A204.1 (cell line): ENCODE data around the gene COL5A1.

Source experiments
- FAIRE-seq: peaks from 2 replicates; lab custom pipeline; 2012; peaks lifted over from hg19 to GRCh38; lab: Jason Lieb, UNC

Gene COL5A1

GRCh38 chr9:134607971-134608370 lies 33.6 kb upstream of the COL5A1 start:
- FAIRE-seq: no peak

DNA sequence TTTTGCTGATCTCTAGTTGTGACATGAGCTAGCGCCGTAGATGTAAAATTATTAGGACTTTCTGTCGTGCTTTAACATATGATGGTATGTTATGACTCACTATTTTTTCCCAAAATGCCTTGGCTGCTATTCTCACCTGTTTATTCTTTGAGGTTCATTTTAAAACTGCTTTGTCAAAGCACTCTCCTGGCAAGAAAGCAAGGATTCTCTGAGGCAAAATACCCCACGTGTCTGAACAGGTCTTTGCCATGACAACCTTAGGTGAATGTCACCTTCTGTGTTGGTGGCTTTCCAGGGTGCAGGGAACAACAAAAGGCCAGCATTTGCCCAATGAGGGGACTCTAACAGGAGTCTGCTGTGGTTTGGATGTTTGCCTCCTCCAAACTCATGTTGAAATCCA lies 30.6 kb upstream of the COL5A1 start:
- FAIRE-seq: no peak

DNA sequence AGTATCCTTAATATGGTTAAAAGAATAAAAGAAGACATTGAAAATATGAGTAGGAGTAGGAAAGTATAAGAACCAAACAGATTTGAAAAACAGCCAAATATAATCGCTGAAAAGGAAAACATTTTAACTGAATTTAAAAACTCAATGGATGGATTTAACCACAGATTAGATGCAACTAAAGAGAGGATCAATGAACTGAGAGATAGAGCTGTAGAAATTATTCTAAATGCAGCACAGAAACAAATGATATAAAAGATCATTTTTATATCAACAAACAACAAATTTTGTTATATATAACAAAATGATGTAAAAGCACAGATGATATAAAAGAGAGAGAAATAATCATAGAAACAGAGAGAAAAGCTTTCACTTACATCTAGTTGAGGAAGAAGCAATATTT lies 29.3 kb upstream of the COL5A1 start:
- no peak for FAIRE-seq

DNA sequence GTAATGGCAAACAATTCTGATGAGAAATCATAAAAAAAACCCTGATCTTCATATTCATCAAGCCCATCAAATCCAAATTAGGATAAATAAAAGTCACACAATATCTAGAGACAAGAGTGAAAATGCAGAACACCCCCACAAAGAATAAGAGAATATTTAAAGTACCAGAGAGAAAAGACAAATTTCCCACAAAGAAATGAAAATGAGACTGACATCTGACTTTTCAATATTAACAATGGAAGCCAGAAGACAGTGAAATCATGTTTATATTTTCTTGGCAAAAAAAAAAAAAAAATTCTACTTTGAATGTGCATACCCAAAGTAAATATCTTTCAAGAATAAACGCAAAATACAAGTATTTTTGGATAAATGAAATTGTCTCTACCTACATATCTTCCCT lies 28.9 kb upstream of the COL5A1 start:
- FAIRE-seq: no peak

GRCh38 chr9:134614256-134614655 lies 27.3 kb upstream of the COL5A1 start:
- peak; percentile 58 for FAIRE-seq

DNA sequence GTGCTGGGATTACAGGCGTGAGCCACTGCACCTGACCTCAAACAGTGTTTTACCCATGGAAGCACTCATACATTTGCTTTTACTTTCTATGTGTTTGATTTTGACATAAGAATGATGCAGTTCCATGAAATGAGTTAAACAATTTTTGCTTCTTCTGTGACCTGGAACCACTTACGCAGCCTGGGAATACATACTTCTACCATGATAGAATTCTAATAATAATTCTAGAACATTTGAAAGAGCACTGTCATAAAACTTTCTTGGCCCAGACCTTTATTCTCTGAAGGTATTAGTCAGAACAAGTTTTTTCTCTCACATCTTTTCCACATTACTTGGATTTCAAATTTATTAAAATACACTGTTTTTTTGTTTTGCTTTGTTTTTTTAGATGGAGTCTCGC lies 25.3 kb upstream of the COL5A1 start:
- FAIRE-seq: no peak

DNA sequence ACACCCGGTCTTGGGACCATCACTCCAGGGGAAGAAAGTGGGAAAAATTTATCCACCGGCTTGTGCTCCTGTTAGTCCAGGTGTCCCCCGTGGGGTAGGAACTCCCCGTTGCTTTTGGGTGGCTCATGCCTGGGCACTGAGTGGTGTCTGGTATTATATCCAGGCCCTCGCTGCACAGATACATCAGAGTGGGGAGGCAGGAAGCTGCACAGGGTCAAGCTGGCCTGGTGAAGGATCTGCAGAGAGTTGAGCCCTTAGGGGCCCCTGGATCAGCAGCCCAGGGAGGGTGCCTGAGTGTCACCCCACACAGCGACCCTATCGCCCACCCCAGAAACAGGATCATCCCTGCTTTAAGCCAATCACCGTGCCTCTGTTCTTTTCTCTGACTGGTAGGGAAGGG lies 24.4 kb upstream of the COL5A1 start:
- FAIRE-seq: no peak

- FAIRE-seq: no peak
Measured at GRCh38 chr9:134617836-134618162, 23.8 kb upstream of the COL5A1 start.

- no peak for FAIRE-seq
Measured at GRCh38 chr9:134618163-134618832, 23.3 kb upstream of the COL5A1 start.

DNA sequence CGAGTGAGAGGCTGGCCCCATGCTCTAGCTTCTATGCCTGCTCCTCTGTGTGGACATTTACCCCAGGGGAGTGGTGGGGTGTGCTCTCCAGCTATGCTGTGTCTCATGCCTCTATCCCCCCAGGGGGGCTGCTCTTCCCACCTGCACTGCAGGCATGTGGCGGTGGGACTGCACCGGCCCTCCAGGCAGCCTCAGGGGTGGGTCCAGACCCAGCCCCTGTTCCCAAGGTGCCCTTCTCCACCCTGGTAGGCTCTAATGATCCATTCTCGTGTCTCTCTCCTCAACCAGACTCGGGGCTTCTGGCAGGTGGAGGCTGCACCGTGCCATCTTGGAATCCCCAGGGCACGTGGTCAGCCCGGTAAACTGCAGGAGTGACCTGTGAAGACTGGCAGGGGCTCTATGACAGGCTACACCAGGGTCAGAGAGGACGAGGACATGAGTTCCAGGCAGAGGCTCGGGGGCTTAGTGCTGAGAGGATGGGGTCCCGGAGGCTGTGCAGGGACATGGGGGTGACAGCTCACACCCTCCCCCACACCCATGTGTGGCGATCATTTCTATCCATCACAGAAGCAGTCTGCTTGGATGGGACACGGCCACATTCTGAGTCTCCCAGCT lies 22.7 kb upstream of the COL5A1 start:
- FAIRE-seq: no peak

- no peak for FAIRE-seq
Measured at GRCh38 chr9:134619448-134619982, 22.1 kb upstream of the COL5A1 start.

DNA sequence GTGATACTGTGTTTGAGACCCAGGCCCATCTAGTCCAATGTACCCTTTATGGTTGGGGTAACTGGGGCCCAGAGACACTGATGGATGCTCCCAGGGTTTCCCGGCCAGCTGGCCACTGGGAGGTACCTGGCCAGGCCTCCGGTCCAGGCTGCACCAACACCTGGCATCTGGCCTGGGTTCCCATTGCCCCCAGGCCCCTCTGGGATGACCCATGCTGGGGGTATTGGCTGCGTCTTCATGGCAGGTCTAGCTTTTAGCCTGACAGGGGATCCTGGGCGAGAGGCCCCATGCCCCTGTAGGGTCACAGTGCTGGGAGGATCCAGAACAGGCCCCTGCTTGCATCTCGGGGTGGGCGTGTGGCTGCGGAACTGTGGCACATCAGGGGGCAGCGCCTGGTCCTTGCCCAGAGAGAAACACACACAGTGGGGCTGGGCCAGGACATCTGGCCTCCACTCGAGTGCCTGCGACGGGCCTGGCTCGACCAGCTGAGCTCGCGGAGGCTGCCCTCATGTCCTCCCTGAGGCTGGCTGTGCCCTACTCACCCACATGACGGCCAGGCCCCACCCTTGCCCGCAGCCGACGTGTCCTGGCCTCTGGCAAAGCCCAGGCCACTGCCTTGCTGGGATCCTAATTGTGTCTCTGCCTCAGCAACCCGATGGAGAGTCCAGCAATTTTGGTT lies 21.5 kb upstream of the COL5A1 start:
- FAIRE-seq: no peak

GRCh38 chr9:134620751-134621557 lies 20.6 kb upstream of the COL5A1 start:
- no peak for FAIRE-seq

- FAIRE-seq: no peak
Measured at GRCh38 chr9:134621558-134622110, 20.0 kb upstream of the COL5A1 start.

- FAIRE-seq: no peak
Measured at GRCh38 chr9:134622896-134623257, 18.7 kb upstream of the COL5A1 start.

DNA sequence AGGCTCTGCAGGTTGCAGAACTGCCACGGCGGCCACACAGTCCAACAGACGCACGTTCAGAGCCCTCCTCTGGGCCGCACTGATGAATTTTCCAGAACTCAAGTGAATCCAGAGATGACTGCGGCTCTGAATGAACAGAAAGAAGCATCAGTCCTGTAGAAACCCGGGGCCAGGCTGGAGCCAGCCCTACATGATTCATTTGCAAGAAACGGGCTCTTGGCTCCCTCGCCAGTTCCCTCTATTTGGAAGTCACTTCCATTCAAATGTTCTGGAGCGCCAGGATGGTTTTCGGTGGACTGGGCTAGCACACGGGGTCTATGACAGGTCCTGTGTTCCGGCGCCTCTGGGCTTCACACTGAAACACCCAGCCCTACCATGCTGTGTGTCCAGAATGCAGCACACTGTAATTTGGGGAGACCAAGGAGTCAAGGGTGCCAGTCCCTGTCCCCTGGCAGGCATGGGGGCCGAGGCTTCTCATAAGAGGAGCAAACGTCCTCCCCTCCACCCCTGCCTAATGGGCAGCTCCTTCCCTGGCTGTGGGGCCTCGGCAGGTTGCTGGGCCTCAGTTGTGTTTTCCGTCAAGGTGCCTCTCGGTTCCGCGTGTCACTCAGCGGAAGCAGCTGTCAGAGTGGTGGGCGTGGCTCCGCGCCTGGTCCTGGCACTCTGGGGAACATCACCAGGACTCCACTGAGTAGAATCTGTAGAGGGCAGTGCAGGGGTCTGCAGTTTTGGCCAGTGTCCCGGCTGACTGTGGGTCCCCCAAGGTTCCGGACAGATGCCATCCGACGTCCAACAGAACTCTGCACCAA lies 18.1 kb upstream of the COL5A1 start:
- no peak for FAIRE-seq

DNA sequence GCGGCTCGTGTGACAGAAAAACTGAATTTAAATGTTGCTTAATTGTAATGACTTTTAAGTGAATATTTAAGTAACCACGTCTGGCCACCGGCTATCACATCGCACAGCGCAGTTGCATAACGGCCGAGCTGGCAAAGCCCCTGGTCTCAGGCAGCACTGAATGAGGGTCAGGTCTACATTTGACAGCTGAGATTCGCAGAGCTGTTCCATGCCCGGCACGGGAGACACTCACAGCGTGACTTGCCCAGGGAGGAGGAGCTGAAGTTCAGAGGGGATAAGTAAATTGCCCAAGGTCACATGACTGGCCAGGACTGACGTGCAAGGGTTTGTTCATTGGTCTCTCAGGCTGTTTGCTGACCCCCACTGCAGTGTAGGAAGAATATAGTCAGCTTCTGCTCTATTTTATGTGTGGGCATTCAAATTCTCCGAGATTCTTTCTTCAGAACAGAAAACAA lies 17.4 kb upstream of the COL5A1 start:
- FAIRE-seq: no peak

DNA sequence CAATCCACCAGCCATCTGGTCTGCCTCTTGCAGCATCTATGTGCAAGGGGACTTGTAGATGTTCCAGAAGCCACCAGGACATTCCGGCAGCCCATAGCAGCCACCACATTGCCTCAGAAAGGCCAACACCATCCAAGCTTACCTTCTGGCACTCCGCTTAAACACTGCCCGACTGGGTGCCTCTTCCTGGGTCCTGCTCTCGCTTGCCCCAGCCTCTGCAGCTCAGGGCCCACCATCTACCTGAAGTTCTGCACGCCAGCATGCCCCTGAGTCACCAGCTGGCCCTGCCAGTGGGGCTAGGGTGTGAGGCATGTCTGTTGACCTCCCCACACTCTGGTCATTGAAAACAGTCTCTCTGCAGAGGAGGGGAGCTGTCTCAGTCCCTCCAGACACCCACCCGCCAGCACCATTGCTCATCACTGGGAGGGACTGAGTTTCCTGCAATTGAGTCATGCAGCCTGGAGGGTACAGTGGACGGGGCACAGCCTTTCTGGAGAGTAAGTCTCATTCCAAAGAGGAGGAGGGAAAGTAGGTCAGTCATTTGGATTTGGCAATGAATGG lies 16.9 kb upstream of the COL5A1 start:
- no peak for FAIRE-seq

- FAIRE-seq: no peak
Measured at GRCh38 chr9:134625361-134626068, 16.1 kb upstream of the COL5A1 start.

GRCh38 chr9:134626069-134626423 lies 15.6 kb upstream of the COL5A1 start:
- no peak for FAIRE-seq
